HG02970 (cell line): ENCODE data around the gene ZC3H6.

Experiments used
- ATAC-seq: cut with Tn5 transposase; IDR thresholded peaks from one replicate; pipeline ENCODE4 v1.9.1; 2021; ENCODE audit warnings: mild to moderate bottlenecking, moderate library complexity, moderate number of reproducible peaks; ENCODE audit not compliant: unreplicated experiment, low FRiP score

The ZC3H6 gene

GRCh38 chr2:112275311-112275886 is at the start of gene ZC3H6:
Gene ZC3H6, plus strand, starts transcription at chr2:112275597. Its CDS starts 398 bp downstream, at chr2:112275995.
- peak; percentile 96 for ATAC-seq

GRCh38 chr2:112229348-112229747 is 46.0 kb upstream of the ZC3H6 start:
- ATAC-seq = no peak

- ATAC-seq = no peak
These were observed 45.0 kb upstream of the ZC3H6 start for GRCh38 chr2:112230371-112230770.

GRCh38 chr2:112239862-112240261 is 35.5 kb upstream of the ZC3H6 start:
- ATAC-seq = no peak

GRCh38 chr2:112242384-112242783 is 33.0 kb upstream of the ZC3H6 start:
- no peak for ATAC-seq

GRCh38 chr2:112243233-112243632 is 32.2 kb upstream of the ZC3H6 start:
- ATAC-seq = no peak

GRCh38 chr2:112244854-112245253 is 30.5 kb upstream of the ZC3H6 start:
- ATAC-seq = no peak

GRCh38 chr2:112251271-112251670 is 24.1 kb upstream of the ZC3H6 start:
- ATAC-seq = no peak

GRCh38 chr2:112253261-112253815 is 22.1 kb upstream of the ZC3H6 start:
- ATAC-seq = no peak

GRCh38 chr2:112254466-112255240 is 20.7 kb upstream of the ZC3H6 start, which contains the start of gene ZC3H8:
Gene ZC3H8, minus strand, starts transcription at chr2:112255042. Its CDS starts 61 bp downstream, at chr2:112254981.
- peak; percentile 89 for ATAC-seq

- no peak for ATAC-seq
These were observed 19.5 kb upstream of the ZC3H6 start for GRCh38 chr2:112255875-112256274.

GRCh38 chr2:112256654-112257053 is 18.7 kb upstream of the ZC3H6 start:
- no peak for ATAC-seq

GRCh38 chr2:112257575-112257974 is 17.8 kb upstream of the ZC3H6 start:
- no peak for ATAC-seq

- ATAC-seq = no peak
These were observed 15.7 kb upstream of the ZC3H6 start for GRCh38 chr2:112259509-112260294.

- ATAC-seq = no peak
These were observed 15.1 kb upstream of the ZC3H6 start for GRCh38 chr2:112260295-112260625.

- ATAC-seq = no peak
These were observed 12.5 kb upstream of the ZC3H6 start for GRCh38 chr2:112262876-112263275.

- no peak for ATAC-seq
These were observed 6.8 kb upstream of the ZC3H6 start for GRCh38 chr2:112268547-112268946.

- no peak for ATAC-seq
These were observed 2.7 kb upstream of the ZC3H6 start for GRCh38 chr2:112272669-112273068.

- no peak for ATAC-seq
These were observed 2.0 kb upstream of the ZC3H6 start for GRCh38 chr2:112273349-112273748.

GRCh38 chr2:112275887-112276773 is 733 bp downstream of the ZC3H6 start:
- ATAC-seq = peak; percentile 49
